Erythroblast (primary cell): ENCODE data around the gene MGAT5.

ENCODE experiments used
- GATA1 ChIP-seq: IDR thresholded peaks from 2 replicates; pipeline ENCODE4 v1.6.1; 2011; ENCODE audit warnings: low read depth, mild to moderate bottlenecking, control low read depth, low read length, moderate library complexity
- POLR2A ChIP-seq: IDR thresholded peaks from 2 replicates; pipeline ENCODE4 v1.6.1; 2011; ENCODE audit warnings: mild to moderate bottlenecking, low read length

GRCh38 chr2:134401789-134402188 lies 147.9 kb downstream of the MGAT5 start:
- TF ChIP-seq POLR2A, result no peak
- no peak for TF ChIP-seq GATA1
